Aorta (tissue), 5 donors: ENCODE results near the gene SHISA2. TPM values are rescaled to one million over a fixed set of nuclear protein-coding genes. Genes with fewer than 3 reads are reported as not detected.

Experiments
- ATAC-seq: fragments of 200-7000 bp; cut with Tn5 transposase; one replicate; pipeline ENCODE4 v1.9.1; 2022; ENCODE audit warnings: moderate library complexity; ENCODE audit not compliant: low FRiP score
- DNase-seq, 2 donors: peaks; one replicate each; pipeline ENCODE4 v3.0.0-alpha.2; 2020
- H3K27ac ChIP-seq, 2 donors: one replicate each; pipeline ENCODE4 v1.5.1; 2013; ENCODE audit warnings: low read length in 2 of 2, mild to moderate bottlenecking in 2 of 2, moderate library complexity in 2 of 2, control low read depth in 1 of 2, inconsistent platforms in 1 of 2, low read depth in 1 of 2
- H3K27me3 ChIP-seq, 2 donors: one replicate each; pipeline ENCODE4 v1.6.1; 2013; ENCODE audit warnings: control low read depth in 1 of 2, low read length in 1 of 2, mild to moderate bottlenecking in 1 of 2, moderate library complexity in 1 of 2; ENCODE audit not compliant: insufficient read depth in 2 of 2, control insufficient read depth in 1 of 2
- H3K36me3 ChIP-seq, 2 donors: one replicate each; pipeline ENCODE4 v1.6.1; 2013; ENCODE audit warnings: control low read depth in 1 of 2, low read length in 1 of 2, mild to moderate bottlenecking in 1 of 2; ENCODE audit not compliant: insufficient read depth in 2 of 2, control insufficient read depth in 1 of 2
- H3K4me1 ChIP-seq, 2 donors: one replicate each; pipeline ENCODE4 v1.6.1; 2013; ENCODE audit warnings: low read length in 2 of 2, control low read depth in 1 of 2, mild to moderate bottlenecking in 1 of 2, moderate library complexity in 1 of 2; ENCODE audit not compliant: insufficient read depth in 2 of 2, control insufficient read depth in 1 of 2
- H3K4me3 ChIP-seq, 2 donors: one replicate each; pipeline ENCODE4 v1.5.1; 2013; ENCODE audit warnings: low read length in 2 of 2, control low read depth in 1 of 2, mild to moderate bottlenecking in 1 of 2
- H3K9me3 ChIP-seq: one replicate; pipeline ENCODE4 v1.6.1; 2013; ENCODE audit warnings: mild to moderate bottlenecking, low read length; ENCODE audit not compliant: control insufficient read depth
- WGBS, 2 donors: extraction: QIAGEN DNeasy Blood & Tissue Kit; methylation state at CpG; one replicate each; pipeline ENCODE4 v1.1.7; 2013; 5-methylcytosine and 5-hydroxymethylcytosine counted together
- intact Hi-C, 2 donors: fragments of 100-400 bp; cut with DNase I; formaldehyde crosslinking; loops; one replicate each; pipeline versions ENCODE4 v1.14.2 to v1.15.0; 2022
- polyA plus RNA-seq, 2 donors: library from polyadenylated mRNA; stranded (reverse); fragments of 200-250 nt; gene quantifications; one replicate each; pipeline ENCODE4 v1.2.3, GENCODE V29; 2013
- total RNA-seq, 2 donors: library from RNA; stranded (reverse); fragmentation: NEBNext Ultra II Directional; extraction: Animal tissue kit (Norgen Biotek cat#: 25700); gene quantifications; one replicate each; pipeline ENCODE4 v1.2.1, GENCODE V29; 2021
- donor health status: healthy with polysubstance abuse.
- donor health status: Bipolar disorder and iron deficiency.
- donor health status: DM: no; HTN: no; CAD: no.
- donor health status: DM: no; HTN: no; CAD: no.
- donor health status: DM: yes; HTN: yes; CAD: no.

Gene SHISA2
- total and polyA plus RNA-seq, 4 donors, result 0.19 to 0.66 TPM; not detected in 2

GRCh38 chr13:26041444-26041843 lies 10.4 kb downstream of the SHISA2 start:
- ATAC-seq (no peak), DNase-seq (no peak)
- Histone ChIP-seq H3K9me3 (peaks cover 2% of the 10 kb centered on the region), H3K27ac (no peak overlapping the region), H3K4me3 (no peak overlapping the region), H3K4me1 (no peaks in the 10 kb centered on the region), H3K36me3 (no peaks in the 10 kb centered on the region), H3K27me3 (peaks cover 0 to 2% of the 10 kb centered on the region in 2 donors)
- intact Hi-C loops, result no loop called here
- whole genome bisulfite sequencing, 2 donors, result 58 to 65% methylated on average over 3 of the region's 3 CpGs

DNA sequence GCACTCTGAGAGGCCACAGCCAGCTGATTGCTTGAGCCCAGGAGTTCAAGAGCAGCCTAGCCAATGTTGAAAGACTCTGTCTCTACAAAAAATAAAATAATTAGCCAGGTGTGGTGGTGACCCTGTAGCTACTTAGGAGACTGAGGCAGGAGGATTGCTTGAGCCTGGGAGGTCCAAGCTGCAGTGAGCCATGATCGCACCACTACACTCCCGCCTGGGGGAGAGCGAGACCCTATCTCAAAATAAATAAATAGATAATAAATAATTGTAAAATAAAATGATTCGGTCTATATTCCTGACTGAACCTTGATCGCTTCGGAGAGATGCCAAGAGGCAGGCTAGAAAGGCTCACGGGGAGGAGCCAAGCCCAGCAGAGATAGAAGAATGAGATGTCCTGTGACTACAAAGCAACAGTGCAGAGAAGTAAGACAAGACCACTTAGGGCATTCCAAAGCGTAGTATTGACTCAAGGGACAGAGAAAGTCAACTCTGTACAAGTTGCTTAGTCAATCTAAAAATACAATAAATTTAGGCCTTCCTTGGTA lies 12.8 kb downstream of the SHISA2 start:
- DNase-seq (no peak), ATAC-seq (no peak)
- WGBS, 2 donors, result 88 to 94% methylated on average over 8 of the region's 8 CpGs
- Histone ChIP-seq H3K4me1 (no peaks in the 10 kb centered on the region), H3K36me3 (no peaks in the 10 kb centered on the region), H3K27ac (no peak overlapping the region), H3K4me3 (no peak overlapping the region), H3K9me3 (peaks cover 2% of the 10 kb centered on the region), H3K27me3 (peaks cover 0 to 2% of the 10 kb centered on the region in 2 donors)
- intact Hi-C loops, result no loop called here

- Histone ChIP-seq H3K4me1 (no peaks in the 10 kb centered on the region), H3K4me3 (no peak overlapping the region), H3K27ac (no peak overlapping the region), H3K36me3 (no peaks in the 10 kb centered on the region), H3K27me3 (peaks cover 0 to 2% of the 10 kb centered on the region in 2 donors), H3K9me3 (peaks cover 2% of the 10 kb centered on the region)
- WGBS, 2 donors, result 40 to 43% methylated on average over 2 of the region's 2 CpGs
- DNase-seq (no peak), ATAC-seq (no peak)
- intact Hi-C loops, result no loop called here
Observed at GRCh38 chr13:26037302-26037701, 14.5 kb downstream of the SHISA2 start.

GRCh38 chr13:26036383-26036782 lies 15.4 kb downstream of the SHISA2 start:
- H3K36me3 ChIP-seq, result no peaks in the 10 kb centered on the region
- H3K27ac ChIP-seq, result no peak overlapping the region
- H3K27me3 ChIP-seq, result peaks cover 0 to 2% of the 10 kb centered on the region in 2 donors
- no peak overlapping the region for H3K4me3 ChIP-seq
- no peaks in the 10 kb centered on the region for H3K4me1 ChIP-seq
- ATAC-seq (no peak), DNase-seq (no peak)
- 87 to 95% methylated on average over 4 of the region's 4 CpGs for WGBS, 2 donors
- H3K9me3 ChIP-seq, result peaks cover 2% of the 10 kb centered on the region
- intact Hi-C loops, result no loop called here

- no peaks in the 10 kb centered on the region for H3K4me1 ChIP-seq
- DNase-seq, result no peak
- no peaks in the 10 kb centered on the region for H3K36me3 ChIP-seq
- H3K4me3 ChIP-seq, result no peak overlapping the region
- H3K27ac ChIP-seq, result no peak overlapping the region
- WGBS, 2 donors, result 54 to 55% methylated on average over 3 of the region's 3 CpGs
- H3K9me3 ChIP-seq, result peaks cover 2% of the 10 kb centered on the region
- ATAC-seq, result no peak
- H3K27me3 ChIP-seq, result peaks cover 0 to 2% of the 10 kb centered on the region in 2 donors
- intact Hi-C loops, result no loop called here
Observed at GRCh38 chr13:26034018-26034417, 17.8 kb downstream of the SHISA2 start.

- no peaks in the 10 kb centered on the region for H3K9me3 ChIP-seq
- intact Hi-C loops, result no loop called here
- H3K27ac ChIP-seq, result no peak overlapping the region
- no peak for ATAC-seq
- no peak overlapping the region for H3K4me3 ChIP-seq
- H3K4me1 ChIP-seq, result no peaks in the 10 kb centered on the region
- no peak for DNase-seq
- WGBS, 2 donors, result 89 to 91% methylated on average over 4 of the region's 4 CpGs
- no peaks in the 10 kb centered on the region for H3K27me3 ChIP-seq
- no peaks in the 10 kb centered on the region for H3K36me3 ChIP-seq
Observed at GRCh38 chr13:26030331-26030730, 21.5 kb downstream of the SHISA2 start.

DNA sequence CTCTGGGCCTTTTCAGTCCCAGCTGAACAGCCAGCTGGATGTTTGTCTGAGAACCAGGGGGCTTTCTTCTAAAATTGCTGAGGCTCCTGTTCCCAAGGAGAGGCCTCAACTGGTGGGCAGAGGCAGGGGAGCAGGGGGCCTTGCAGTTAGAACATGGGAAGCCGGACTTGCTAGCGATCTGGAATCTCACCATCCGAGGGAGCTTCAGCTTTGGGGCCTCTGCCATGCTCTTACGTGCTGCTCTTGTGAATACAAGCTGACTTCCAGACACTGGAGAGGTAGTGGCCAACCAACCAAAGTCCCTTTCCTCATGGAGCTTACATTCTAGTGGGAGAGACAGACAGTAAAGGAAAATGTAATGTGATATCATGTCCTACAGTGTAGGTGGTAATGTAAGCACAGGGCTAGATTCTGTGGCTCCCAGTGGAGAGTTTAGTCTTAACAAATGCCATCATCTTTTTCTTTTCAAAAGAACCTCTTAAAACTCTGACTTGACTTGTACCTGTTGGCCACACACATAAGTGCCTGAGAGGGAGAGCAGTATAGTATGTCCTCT lies 22.2 kb downstream of the SHISA2 start:
- ATAC-seq (no peak), DNase-seq (no peak)
- WGBS, 2 donors, result 92 to 93% methylated on average over 4 of the region's 4 CpGs
- intact Hi-C loops, result no loop called here
- H3K27ac ChIP-seq, result no peak overlapping the region
- H3K9me3 ChIP-seq, result no peaks in the 10 kb centered on the region
- no peaks in the 10 kb centered on the region for H3K27me3 ChIP-seq
- H3K36me3 ChIP-seq, result no peaks in the 10 kb centered on the region
- H3K4me3 ChIP-seq, result no peak overlapping the region
- no peaks in the 10 kb centered on the region for H3K4me1 ChIP-seq

- DNase-seq (no peak), ATAC-seq (no peak)
- WGBS, 2 donors, result 86 to 87% methylated on average over 4 of the region's 4 CpGs
- Histone ChIP-seq H3K4me1 (no peaks in the 10 kb centered on the region), H3K9me3 (no peaks in the 10 kb centered on the region), H3K27ac (no peak overlapping the region), H3K27me3 (no peaks in the 10 kb centered on the region), H3K36me3 (no peaks in the 10 kb centered on the region), H3K4me3 (no peak overlapping the region)
- intact Hi-C loops, result no loop called here
Observed at GRCh38 chr13:26026211-26026610, 25.6 kb downstream of the SHISA2 start.

GRCh38 chr13:26025771-26026170 lies 26.0 kb downstream of the SHISA2 start:
- H3K9me3 ChIP-seq, result no peaks in the 10 kb centered on the region
- intact Hi-C loops, result no loop called here
- DNase-seq (no peak), ATAC-seq (no peak)
- H3K4me3 ChIP-seq, result no peak overlapping the region
- no peaks in the 10 kb centered on the region for H3K4me1 ChIP-seq
- no peaks in the 10 kb centered on the region for H3K27me3 ChIP-seq
- WGBS, 2 donors, result 91 to 95% methylated on average over 4 of the region's 4 CpGs
- no peak overlapping the region for H3K27ac ChIP-seq
- H3K36me3 ChIP-seq, result no peaks in the 10 kb centered on the region
